Measurements from ENCODE around the gene LIF.

- TF ChIP-seq CTCF (IDR thresholded peaks at IDR 0.05 in 2 of 3, conservative IDR thresholded peaks at IDR 0.05 in 1 of 3; ENCODE audit: borderline replicate concordance in 1 of 3, insufficient read depth in 1 of 3, low read depth in 2 of 3, low read length in 2 of 3) (no peak), EZH2 (IDR thresholded peaks at IDR 0.05) (no peak), REST (IDR thresholded peaks at IDR 0.05; ENCODE audit: low read depth) (no peak), FOSL1 (IDR thresholded peaks at IDR 0.05; ENCODE audit: low read depth) (no peak), EZH2phosphoT487 (IDR thresholded peaks at IDR 0.05; ENCODE audit: borderline replicate concordance) (no peak)
These were observed 32.7 kb upstream of the LIF start for GRCh38 chr22:30279046-30279788.
